IPS-18c (cell line): ENCODE measurements around the gene ALDH8A1.
"Not testable (repeated sequence)": the region's sequence is repeated elsewhere in the genome, so short reads cannot be mapped to it uniquely, and the experiment has no call there.

Experiments used
- H3K4me3 ChIP-seq: 2 replicates; pipeline ENCODE4 v1.7.0; 2013; ENCODE audit warnings: low read depth, mild to moderate bottlenecking, low read length, moderate library complexity; ENCODE audit not compliant: insufficient read depth
- H3K9me3 ChIP-seq: one replicate; pipeline ENCODE4 v1.6.1; 2013; ENCODE audit warnings: mild to moderate bottlenecking, low read length, moderate library complexity; ENCODE audit not compliant: control insufficient read depth, insufficient read depth

ALDH8A1 gene

GRCh38 chr6:134930463-134930862 is 19.4 kb downstream of the ALDH8A1 start:
- Histone ChIP-seq H3K9me3 (no peaks in the 10 kb centered on the region), H3K4me3 (no peak overlapping the region)

GRCh38 chr6:134928151-134928900 is 21.6 kb downstream of the ALDH8A1 start:
- no peak overlapping the region for H3K4me3 ChIP-seq
- H3K9me3 ChIP-seq: no peaks in the 10 kb centered on the region

- no peak overlapping the region for H3K4me3 ChIP-seq
Measured at GRCh38 chr6:134925800-134926199, 24.1 kb downstream of the ALDH8A1 start.

GRCh38 chr6:134921721-134922261 is 28.1 kb downstream of the ALDH8A1 start:
- H3K4me3 ChIP-seq: no peak overlapping the region
- no peaks in the 10 kb centered on the region for H3K9me3 ChIP-seq

More at GRCh38 chr6:134925800-134926199, 24.1 kb downstream of the ALDH8A1 start:
- H3K9me3 ChIP-seq: no peaks in the 10 kb centered on the region

- no peak overlapping the region for H3K4me3 ChIP-seq
- no peaks in the 10 kb centered on the region for H3K9me3 ChIP-seq
Measured at GRCh38 chr6:134921276-134921675, 28.6 kb downstream of the ALDH8A1 start.

- H3K9me3 ChIP-seq: no peaks in the 10 kb centered on the region
- no peak overlapping the region for H3K4me3 ChIP-seq
Measured at GRCh38 chr6:134920422-134920821, 29.5 kb downstream of the ALDH8A1 start.

GRCh38 chr6:134918418-134918961 is 31.4 kb downstream of the ALDH8A1 start:
- no peak overlapping the region for H3K4me3 ChIP-seq
- H3K9me3 ChIP-seq: no peaks in the 10 kb centered on the region

- Histone ChIP-seq H3K4me3 (no peak overlapping the region), H3K9me3 (no peaks in the 10 kb centered on the region)
Measured at GRCh38 chr6:134911547-134911946, 38.4 kb downstream of the ALDH8A1 start.

- H3K9me3 ChIP-seq: no peaks in the 10 kb centered on the region
- no peak overlapping the region for H3K4me3 ChIP-seq
Measured at GRCh38 chr6:134910593-134910935, 39.3 kb downstream of the ALDH8A1 start.

- no peak overlapping the region for H3K4me3 ChIP-seq
- H3K9me3 ChIP-seq: no peaks in the 10 kb centered on the region
Measured at GRCh38 chr6:134909701-134910592, 40.0 kb downstream of the ALDH8A1 start.

- H3K4me3 ChIP-seq: no peak overlapping the region
Measured at GRCh38 chr6:134908906-134909516, 40.9 kb downstream of the ALDH8A1 start.

GRCh38 chr6:134904731-134905130 is 45.2 kb downstream of the ALDH8A1 start:
- H3K4me3 ChIP-seq, H3K9me3 ChIP-seq: not testable (repeated sequence)

More at GRCh38 chr6:134908906-134909516, 40.9 kb downstream of the ALDH8A1 start:
- H3K9me3 ChIP-seq: no peaks in the 10 kb centered on the region

- Histone ChIP-seq H3K9me3 (no peaks in the 10 kb centered on the region), H3K4me3 (no peak overlapping the region)
Measured at GRCh38 chr6:134903448-134903847, 46.5 kb downstream of the ALDH8A1 start.

- H3K4me3 ChIP-seq: no peak overlapping the region
- H3K9me3 ChIP-seq: no peaks in the 10 kb centered on the region
Measured at GRCh38 chr6:134902936-134903335, 47.0 kb downstream of the ALDH8A1 start.

GRCh38 chr6:134902074-134902861 is 47.6 kb downstream of the ALDH8A1 start:
- no peaks in the 10 kb centered on the region for H3K9me3 ChIP-seq
- no peak overlapping the region for H3K4me3 ChIP-seq

GRCh38 chr6:134898575-134898974 is 51.3 kb downstream of the ALDH8A1 start:
- Histone ChIP-seq H3K9me3 (no peaks in the 10 kb centered on the region), H3K4me3 (no peak overlapping the region)

- not testable (repeated sequence) for H3K9me3 ChIP-seq, H3K4me3 ChIP-seq
Measured at GRCh38 chr6:134898166-134898565, 51.7 kb downstream of the ALDH8A1 start.
